Common myeloid progenitor, CD34-positive (primary cell): ENCODE results near the gene LITAF.

Source experiments
- CTCF ChIA-PET: fragments of 350-600 bp; sonication (Branson Sonifier 250); formaldehyde crosslinking; loops from one replicate; lab custom pipeline; 2021; ENCODE audit warnings: antibody characterized with exemption; lab: Charles Lee
- POLR2A ChIA-PET: fragments of 350-600 bp; sonication (Branson Sonifier 250); formaldehyde crosslinking; loops from one replicate; lab custom pipeline; 2021; ENCODE audit warnings: antibody characterized with exemption; lab: Charles Lee
- DNase-seq, 3 donors: peaks; one replicate each; pipeline versions ENCODE4 v3.0.0 to v3.0.0-alpha.2; 2013
- H3K27ac ChIP-seq, 2 experiments: 1 replicate in 1 of 2; 2 replicates in 1 of 2; pipeline ENCODE4 v1.7.0; 2013; ENCODE audit warnings: inconsistent platforms in 2 of 2, low read length in 2 of 2, mild to moderate bottlenecking in 2 of 2, low read depth in 1 of 2, moderate library complexity in 1 of 2; ENCODE audit not compliant: severe bottlenecking in 2 of 2, insufficient read depth in 1 of 2, poor library complexity in 1 of 2
- H3K27me3 ChIP-seq, 5 experiments: replicated peaks in 2 of 5; 1 replicate in 3 of 5; 2 replicates in 2 of 5; pipeline versions ENCODE4 v1.6.1 to v1.7.0; 2013; ENCODE audit warnings: low read length in 4 of 5, mild to moderate bottlenecking in 2 of 5, moderate library complexity in 2 of 5, inconsistent platforms in 1 of 5; ENCODE audit not compliant: insufficient read depth in 5 of 5, control insufficient read depth in 4 of 5
- H3K36me3 ChIP-seq, 4 experiments: 1 replicate in 2 of 4; 2 replicates in 2 of 4; pipeline versions ENCODE4 v1.6.1 to v1.7.0; 2013; ENCODE audit warnings: low read length in 3 of 4, control low read depth in 1 of 4, mild to moderate bottlenecking in 1 of 4; ENCODE audit not compliant: control insufficient read depth in 4 of 4, insufficient read depth in 4 of 4
- H3K4me1 ChIP-seq, 4 experiments: 1 replicate in 3 of 4; 2 replicates in 1 of 4; pipeline versions ENCODE4 v1.6.1 to v1.7.1; 2013; ENCODE audit warnings: low read length in 3 of 4, mild to moderate bottlenecking in 3 of 4, control low read depth in 1 of 4, inconsistent platforms in 1 of 4, moderate library complexity in 1 of 4; ENCODE audit not compliant: control insufficient read depth in 4 of 4, insufficient read depth in 4 of 4; ENCODE audit errors: control extremely low read depth in 1 of 4
- H3K4me3 ChIP-seq, 7 experiments: 1 replicate in 4 of 7; 2 replicates in 3 of 7; pipeline versions ENCODE4 v1.5.1 to v1.7.0; 2013; ENCODE audit warnings: mild to moderate bottlenecking in 7 of 7, low read length in 6 of 7, moderate library complexity in 6 of 7, inconsistent platforms in 2 of 7, low read depth in 2 of 7, control low read depth in 1 of 7; ENCODE audit not compliant: insufficient read depth in 4 of 7, control insufficient read depth in 1 of 7; ENCODE audit errors: extremely low read depth in 1 of 7
- H3K9me3 ChIP-seq, 5 experiments: 1 replicate in 4 of 5; 2 replicates in 1 of 5; pipeline versions ENCODE4 v1.6.1 to v1.7.1; 2013; ENCODE audit warnings: low read length in 4 of 5, mild to moderate bottlenecking in 2 of 5, inconsistent platforms in 1 of 5, low read depth in 1 of 5, moderate library complexity in 1 of 5; ENCODE audit not compliant: control insufficient read depth in 4 of 5, insufficient read depth in 2 of 5; ENCODE audit errors: control extremely low read depth in 1 of 5
- WGBS: methylation state at CpG from one replicate; pipeline ENCODE4 v1.1.5; 2013; ENCODE audit not compliant: insufficient coverage; 5-methylcytosine and 5-hydroxymethylcytosine counted together

LITAF gene

DNA sequence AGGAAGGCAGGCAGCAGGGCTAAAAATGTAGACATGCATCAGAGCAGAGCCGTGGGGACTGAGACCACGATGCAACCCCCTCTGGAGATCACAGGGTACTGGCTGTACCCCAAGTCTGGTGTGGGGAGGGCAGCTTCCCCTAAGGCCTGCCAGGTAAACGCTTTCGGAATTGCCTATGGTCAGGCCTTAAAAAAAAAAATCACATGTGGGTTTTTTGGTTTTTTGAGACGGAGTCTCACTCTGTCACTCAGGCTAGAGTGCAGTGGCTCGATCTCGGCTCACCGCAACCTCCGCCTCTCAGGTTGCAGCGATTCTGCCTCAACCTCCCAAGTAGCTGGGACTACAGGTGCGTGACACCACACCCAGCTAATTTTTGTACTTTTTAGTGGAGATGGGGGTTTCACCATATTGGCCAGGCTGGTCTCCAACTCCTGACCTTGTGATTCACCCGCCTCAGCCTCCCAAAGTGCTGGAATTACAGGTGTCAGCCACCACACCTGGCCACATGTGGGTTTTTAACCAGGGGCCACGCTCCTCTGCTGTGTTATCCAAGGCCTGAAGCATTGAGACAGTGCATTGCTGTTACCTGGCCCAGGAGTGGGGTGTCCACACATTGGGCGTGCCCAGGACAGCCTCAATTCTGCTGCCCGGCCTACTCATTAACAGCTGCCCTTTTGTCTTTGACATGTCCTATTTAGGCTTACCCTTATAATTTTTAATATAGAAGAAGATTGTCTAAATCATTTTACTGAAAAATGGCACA, 50.4 kb downstream of the LITAF start:
- no peaks in the 10 kb centered on the region for H3K36me3 ChIP-seq
- H3K4me1 ChIP-seq: peaks cover 0 to 4% (median under 1%) of the 10 kb centered on the region in 4 experiments
- H3K27ac ChIP-seq: no peak overlapping the region
- ChIA-PET POLR2A (no interaction called here), CTCF (interaction anchor here (0.6 to 6.9 kb wide), 6 partner anchors 9 to 349 kb away, joined by 3 to 63 read pairs (median 4); no protein-coding TSS in a partner anchor)
- no peaks in the 10 kb centered on the region for H3K9me3 ChIP-seq
- H3K27me3 ChIP-seq: no peaks in the 10 kb centered on the region
- no peak for DNase-seq
- 92% methylated on average over 13 of the region's 15 CpGs for WGBS
- no peak overlapping the region for H3K4me3 ChIP-seq

DNA sequence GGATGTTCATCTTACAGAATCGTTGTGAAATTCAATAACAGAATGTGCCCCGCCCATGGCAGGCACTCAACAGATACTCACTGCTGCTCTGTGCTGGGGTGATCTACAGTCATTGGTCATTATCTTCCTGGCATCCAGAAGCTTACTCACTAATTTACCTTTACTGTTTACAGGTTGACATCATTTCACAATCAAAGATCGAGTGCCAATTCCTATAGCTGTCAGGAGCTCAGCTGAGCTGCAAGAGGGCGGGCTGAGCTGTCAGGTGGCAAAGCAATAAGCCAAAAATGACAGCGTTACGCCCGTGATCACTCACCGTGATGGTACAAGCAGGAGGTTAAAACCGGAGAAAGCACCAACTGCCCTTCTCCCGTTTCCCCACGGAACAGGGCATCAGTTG, 51.2 kb downstream of the LITAF start:
- Histone ChIP-seq H3K36me3 (no peaks in the 10 kb centered on the region), H3K4me3 (no peak overlapping the region), H3K4me1 (peaks cover 0 to 4% (median under 1%) of the 10 kb centered on the region in 4 experiments), H3K9me3 (no peaks in the 10 kb centered on the region), H3K27ac (no peak overlapping the region), H3K27me3 (no peaks in the 10 kb centered on the region)
- 97% methylated on average over 10 of the region's 11 CpGs for WGBS
- no peak for DNase-seq
- POLR2A ChIA-PET: no interaction called here
- CTCF ChIA-PET: interaction anchor here (0.8 to 6.9 kb wide), 12 partner anchors 10 to 182 kb away, joined by 3 to 63 read pairs (median 4); no protein-coding TSS in a partner anchor

DNA sequence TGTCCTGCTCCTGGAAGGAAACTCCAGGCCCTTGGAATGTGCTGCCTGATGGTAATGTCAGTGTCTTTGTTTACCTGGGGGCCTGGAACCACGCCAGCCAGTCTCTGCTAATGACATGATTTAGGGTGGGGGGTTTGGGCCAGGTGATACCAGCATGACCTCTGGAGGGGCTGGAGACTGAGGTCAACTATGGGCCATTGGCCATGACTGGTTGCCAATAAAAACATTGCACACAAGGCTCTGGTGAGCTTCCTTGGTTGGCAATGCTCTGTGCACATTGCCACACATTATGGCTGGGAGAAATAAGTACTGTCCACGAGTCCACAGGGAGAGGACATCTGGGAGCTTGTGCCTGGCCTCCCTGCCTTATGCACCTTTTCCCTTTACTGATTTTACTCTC, 52.5 kb downstream of the LITAF start:
- POLR2A ChIA-PET: no interaction called here
- no peak for DNase-seq
- Histone ChIP-seq H3K36me3 (no peaks in the 10 kb centered on the region), H3K9me3 (no peaks in the 10 kb centered on the region), H3K4me3 (no peak overlapping the region), H3K27ac (no peak overlapping the region), H3K4me1 (peaks cover 0 to 5% (median 0%) of the 10 kb centered on the region in 4 experiments), H3K27me3 (no peaks in the 10 kb centered on the region)
- 100% methylated on average over 2 of the region's 2 CpGs for WGBS
- CTCF ChIA-PET: interaction anchor here (0.9 to 6.9 kb wide), 9 partner anchors 9 to 184 kb away, joined by 3 to 63 read pairs (median 4); no protein-coding TSS in a partner anchor

DNA sequence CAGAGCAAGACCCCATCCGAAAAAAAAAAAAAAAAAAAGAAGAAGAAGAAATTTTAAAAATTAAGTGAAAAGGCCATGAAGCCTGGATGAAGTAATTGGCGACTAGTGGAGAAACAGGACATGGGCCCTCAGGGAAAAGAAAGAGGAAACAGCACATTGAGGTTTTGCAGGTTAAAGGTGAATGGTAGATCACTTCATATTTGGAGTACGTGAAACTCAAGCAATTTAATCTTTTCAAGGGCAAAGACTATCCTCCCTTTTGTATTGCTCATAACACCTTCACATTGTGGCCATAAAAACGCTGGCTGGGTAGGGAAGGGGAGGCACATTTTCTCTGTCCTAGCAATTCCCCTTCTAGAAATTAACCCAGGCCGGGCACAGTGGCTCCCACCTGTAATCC, 53.1 kb downstream of the LITAF start:
- Histone ChIP-seq H3K4me3 (no peak overlapping the region), H3K4me1 (peaks cover 0 to 7% (median 0%) of the 10 kb centered on the region in 4 experiments), H3K27me3 (no peaks in the 10 kb centered on the region), H3K27ac (no peak overlapping the region), H3K36me3 (no peaks in the 10 kb centered on the region), H3K9me3 (no peaks in the 10 kb centered on the region)
- POLR2A ChIA-PET: no interaction called here
- CTCF ChIA-PET: interaction anchor here (0.6 to 6.9 kb wide), 8 partner anchors 25 to 183 kb away, joined by 3 to 63 read pairs (median 3); no protein-coding TSS in a partner anchor
- DNase-seq: no peak
- WGBS: 100% methylated on average over 1 of the region's 5 CpGs

DNA sequence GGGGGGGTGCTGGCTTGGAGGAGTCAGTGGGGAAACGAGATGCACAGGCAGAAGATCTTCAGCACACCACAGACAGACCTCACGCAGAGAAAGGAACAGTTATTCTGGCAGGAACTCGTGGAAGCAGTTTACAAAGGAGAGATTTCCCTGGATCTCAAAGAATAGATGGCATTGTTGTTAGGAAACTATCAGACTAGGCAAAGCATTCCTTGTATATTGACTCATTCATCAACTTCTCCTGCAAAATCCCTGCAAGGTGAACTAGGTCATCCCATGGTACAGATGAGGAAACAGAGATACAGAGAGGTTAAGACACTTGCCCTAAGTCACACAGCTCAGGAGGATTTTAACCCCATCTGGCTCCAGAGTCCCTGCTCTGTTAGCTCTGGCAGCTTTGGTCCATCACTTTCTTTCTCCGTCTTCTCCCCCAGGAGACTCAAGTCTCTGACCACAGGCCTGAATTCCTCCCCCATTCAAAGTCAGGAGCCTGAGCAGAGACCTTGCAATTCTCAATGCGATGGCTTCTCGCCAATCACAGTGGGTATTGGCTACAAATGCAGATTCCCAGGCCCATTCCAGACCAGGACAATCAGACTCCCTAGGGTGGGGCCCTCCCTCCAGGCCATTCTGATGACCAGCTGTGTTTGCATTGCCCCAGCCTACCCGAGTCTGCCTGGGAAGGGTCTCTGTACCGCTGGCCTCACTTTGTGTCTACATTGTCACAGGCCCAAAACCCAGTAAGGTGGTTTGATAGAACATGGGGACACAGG, 56.4 kb downstream of the LITAF start:
- Histone ChIP-seq H3K27ac (no peak overlapping the region), H3K4me1 (peaks cover 0 to 12% (median 3%) of the 10 kb centered on the region in 4 experiments), H3K9me3 (no peaks in the 10 kb centered on the region), H3K27me3 (peaks cover 0 to 16% (median 0%) of the 10 kb centered on the region in 5 experiments), H3K4me3 (no peak overlapping the region), H3K36me3 (no peaks in the 10 kb centered on the region)
- no peak for DNase-seq
- WGBS: 97% methylated on average over 7 of the region's 8 CpGs
- ChIA-PET CTCF (interaction anchor here (0.7 to 6.9 kb wide), 13 partner anchors 11 to 567 kb away, joined by 3 to 63 read pairs (median 5); no protein-coding TSS in a partner anchor), POLR2A (no interaction called here)

DNA sequence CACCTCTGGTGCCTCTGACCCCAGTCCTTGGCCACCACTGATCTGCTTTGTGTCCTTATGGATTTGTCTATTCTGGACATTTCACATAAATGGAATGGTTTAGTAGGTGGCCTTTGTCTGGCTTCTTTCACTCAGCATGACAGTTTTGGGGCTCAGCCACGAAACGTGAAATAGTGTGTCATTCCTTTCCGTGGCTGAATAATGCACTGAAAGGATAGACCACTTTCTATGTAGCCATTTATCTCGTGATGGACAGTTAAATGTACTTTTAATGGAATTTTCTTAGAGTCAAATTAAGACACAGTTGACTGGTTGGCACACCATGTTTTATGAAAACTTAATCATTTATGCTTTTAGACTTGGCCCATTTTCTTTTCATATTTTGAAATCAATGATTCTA, 57.4 kb downstream of the LITAF start:
- ChIA-PET CTCF (interaction anchor here (0.7 to 6.9 kb wide), 4 partner anchors 102 to 566 kb away, joined by 3 to 63 read pairs (median 3); no protein-coding TSS in a partner anchor), POLR2A (no interaction called here)
- DNase-seq: no peak
- Histone ChIP-seq H3K9me3 (no peaks in the 10 kb centered on the region), H3K36me3 (no peaks in the 10 kb centered on the region), H3K27me3 (peaks cover 0 to 16% (median 0%) of the 10 kb centered on the region in 5 experiments), H3K4me3 (no peak overlapping the region), H3K27ac (no peak overlapping the region), H3K4me1 (peaks cover 0 to 17% (median 3%) of the 10 kb centered on the region in 4 experiments)
- 100% methylated on average over 3 of the region's 4 CpGs for WGBS
